ENCODE data around the gene ARPC5L. TPM values are rescaled to one million over a fixed set of nuclear protein-coding genes. Genes with fewer than 3 reads are reported as not detected.

The ARPC5L gene
- total and polyA plus RNA-seq, 2 of the 13 experiments (the other 11 are each of a cell fraction or from before 2014, with no cell fraction given), result 29.9 to 33.8 TPM

DNA sequence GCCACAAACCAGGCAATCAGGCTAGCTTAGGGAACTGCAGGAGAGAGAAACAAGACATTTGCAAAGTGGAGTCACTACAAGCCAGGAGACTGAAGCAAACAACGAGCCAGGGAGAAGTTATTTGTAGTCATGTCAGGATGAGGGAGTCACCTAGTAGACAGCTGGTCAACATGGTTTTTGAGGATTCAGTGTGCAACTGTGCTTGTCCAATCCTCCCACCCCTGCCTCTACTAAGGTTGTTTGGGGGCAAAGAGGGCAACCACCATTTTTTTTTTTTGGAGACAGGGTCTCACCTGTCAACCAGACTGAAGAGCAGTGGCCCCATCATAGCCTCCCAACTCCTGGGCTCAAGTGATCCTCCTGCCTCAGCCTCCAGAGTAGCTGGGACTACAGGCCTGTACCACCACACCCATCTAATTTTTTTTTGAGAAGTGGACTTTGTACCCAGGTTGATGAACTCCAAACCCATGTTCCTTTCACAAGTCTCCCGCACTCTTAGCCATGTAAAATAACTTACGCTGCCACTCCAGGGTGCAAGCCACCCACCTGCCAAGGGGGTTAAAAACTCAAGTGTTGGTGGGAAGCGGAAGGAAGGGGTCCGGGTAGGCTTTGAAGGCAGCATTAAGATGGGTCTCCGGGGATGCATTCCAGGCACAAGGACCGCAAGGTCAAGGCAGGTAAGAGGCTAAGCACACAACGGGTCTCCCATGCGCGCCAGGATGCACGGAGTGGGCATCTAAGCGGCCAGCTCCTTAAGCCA lies 1.2 kb upstream of the ARPC5L start (continued):
- TF ChIP-seq, protein P1, sequence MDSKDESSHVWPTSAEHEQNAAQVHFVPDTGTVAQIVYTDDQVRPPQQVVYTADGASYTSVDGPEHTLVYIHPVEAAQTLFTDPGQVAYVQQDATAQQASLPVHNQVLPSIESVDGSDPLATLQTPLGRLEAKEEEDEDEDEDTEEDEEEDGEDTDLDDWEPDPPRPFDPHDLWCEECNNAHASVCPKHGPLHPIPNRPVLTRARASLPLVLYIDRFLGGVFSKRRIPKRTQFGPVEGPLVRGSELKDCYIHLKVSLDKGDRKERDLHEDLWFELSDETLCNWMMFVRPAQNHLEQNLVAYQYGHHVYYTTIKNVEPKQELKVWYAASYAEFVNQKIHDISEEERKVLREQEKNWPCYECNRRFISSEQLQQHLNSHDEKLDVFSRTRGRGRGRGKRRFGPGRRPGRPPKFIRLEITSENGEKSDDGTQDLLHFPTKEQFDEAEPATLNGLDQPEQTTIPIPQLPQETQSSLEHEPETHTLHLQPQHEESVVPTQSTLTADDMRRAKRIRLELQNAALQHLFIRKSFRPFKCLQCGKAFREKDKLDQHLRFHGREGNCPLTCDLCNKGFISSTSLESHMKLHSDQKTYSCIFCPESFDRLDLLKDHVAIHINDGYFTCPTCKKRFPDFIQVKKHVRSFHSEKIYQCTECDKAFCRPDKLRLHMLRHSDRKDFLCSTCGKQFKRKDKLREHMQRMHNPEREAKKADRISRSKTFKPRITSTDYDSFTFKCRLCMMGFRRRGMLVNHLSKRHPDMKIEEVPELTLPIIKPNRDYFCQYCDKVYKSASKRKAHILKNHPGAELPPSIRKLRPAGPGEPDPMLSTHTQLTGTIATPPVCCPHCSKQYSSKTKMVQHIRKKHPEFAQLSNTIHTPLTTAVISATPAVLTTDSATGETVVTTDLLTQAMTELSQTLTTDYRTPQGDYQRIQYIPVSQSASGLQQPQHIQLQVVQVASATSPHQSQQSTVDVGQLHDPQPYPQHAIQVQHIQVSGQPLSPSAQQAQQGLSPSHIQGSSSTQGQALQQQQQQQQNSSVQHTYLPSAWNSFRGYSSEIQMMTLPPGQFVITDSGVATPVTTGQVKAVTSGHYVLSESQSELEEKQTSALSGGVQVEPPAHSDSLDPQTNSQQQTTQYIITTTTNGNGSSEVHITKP (CRISPR knock-in tag; IDR thresholded peaks at IDR 0.05; ENCODE audit: low read depth), result no peak
- TF ChIP-seq RFX3 (CRISPR knock-in tag; IDR thresholded peaks at IDR 0.05), result no peak
- no peak for TF ChIP-seq MIXL1 (CRISPR knock-in tag; IDR thresholded peaks at IDR 0.05)
- TF ChIP-seq, protein P2, sequence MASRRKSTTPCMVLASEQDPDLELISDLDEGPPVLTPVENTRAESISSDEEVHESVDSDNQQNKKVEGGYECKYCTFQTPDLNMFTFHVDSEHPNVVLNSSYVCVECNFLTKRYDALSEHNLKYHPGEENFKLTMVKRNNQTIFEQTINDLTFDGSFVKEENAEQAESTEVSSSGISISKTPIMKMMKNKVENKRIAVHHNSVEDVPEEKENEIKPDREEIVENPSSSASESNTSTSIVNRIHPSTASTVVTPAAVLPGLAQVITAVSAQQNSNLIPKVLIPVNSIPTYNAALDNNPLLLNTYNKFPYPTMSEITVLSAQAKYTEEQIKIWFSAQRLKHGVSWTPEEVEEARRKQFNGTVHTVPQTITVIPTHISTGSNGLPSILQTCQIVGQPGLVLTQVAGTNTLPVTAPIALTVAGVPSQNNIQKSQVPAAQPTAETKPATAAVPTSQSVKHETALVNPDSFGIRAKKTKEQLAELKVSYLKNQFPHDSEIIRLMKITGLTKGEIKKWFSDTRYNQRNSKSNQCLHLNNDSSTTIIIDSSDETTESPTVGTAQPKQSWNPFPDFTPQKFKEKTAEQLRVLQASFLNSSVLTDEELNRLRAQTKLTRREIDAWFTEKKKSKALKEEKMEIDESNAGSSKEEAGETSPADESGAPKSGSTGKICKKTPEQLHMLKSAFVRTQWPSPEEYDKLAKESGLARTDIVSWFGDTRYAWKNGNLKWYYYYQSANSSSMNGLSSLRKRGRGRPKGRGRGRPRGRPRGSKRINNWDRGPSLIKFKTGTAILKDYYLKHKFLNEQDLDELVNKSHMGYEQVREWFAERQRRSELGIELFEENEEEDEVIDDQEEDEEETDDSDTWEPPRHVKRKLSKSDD (CRISPR knock-in tag; IDR thresholded peaks at IDR 0.05; ENCODE audit: low read depth), result 0 out of 2 replicates have a peak, but pooled peaks have one; percentile 5
- no peak for TF ChIP-seq PAWR (CRISPR knock-in tag; IDR thresholded peaks at IDR 0.05; ENCODE audit: borderline replicate concordance)
- no peak for TF ChIP-seq ZFYVE20 (CRISPR knock-in tag; IDR thresholded peaks at IDR 0.05; ENCODE audit: borderline replicate concordance, low read depth)
- no peak for TF ChIP-seq GZF1 (CRISPR knock-in tag; IDR thresholded peaks at IDR 0.05)
- TF ChIP-seq ZNF761 (CRISPR knock-in tag; conservative IDR thresholded peaks at IDR 0.05), result peak; percentile 15; the same call in 1 of the 2 replicates
- no peak for TF ChIP-seq ETV5 (CRISPR knock-in tag; IDR thresholded peaks at IDR 0.05; ENCODE audit: borderline replicate concordance)
- no peak for TF ChIP-seq SPEN (CRISPR knock-in tag; IDR thresholded peaks at IDR 0.05; ENCODE audit: low read depth)
- TF ChIP-seq, protein P3, sequence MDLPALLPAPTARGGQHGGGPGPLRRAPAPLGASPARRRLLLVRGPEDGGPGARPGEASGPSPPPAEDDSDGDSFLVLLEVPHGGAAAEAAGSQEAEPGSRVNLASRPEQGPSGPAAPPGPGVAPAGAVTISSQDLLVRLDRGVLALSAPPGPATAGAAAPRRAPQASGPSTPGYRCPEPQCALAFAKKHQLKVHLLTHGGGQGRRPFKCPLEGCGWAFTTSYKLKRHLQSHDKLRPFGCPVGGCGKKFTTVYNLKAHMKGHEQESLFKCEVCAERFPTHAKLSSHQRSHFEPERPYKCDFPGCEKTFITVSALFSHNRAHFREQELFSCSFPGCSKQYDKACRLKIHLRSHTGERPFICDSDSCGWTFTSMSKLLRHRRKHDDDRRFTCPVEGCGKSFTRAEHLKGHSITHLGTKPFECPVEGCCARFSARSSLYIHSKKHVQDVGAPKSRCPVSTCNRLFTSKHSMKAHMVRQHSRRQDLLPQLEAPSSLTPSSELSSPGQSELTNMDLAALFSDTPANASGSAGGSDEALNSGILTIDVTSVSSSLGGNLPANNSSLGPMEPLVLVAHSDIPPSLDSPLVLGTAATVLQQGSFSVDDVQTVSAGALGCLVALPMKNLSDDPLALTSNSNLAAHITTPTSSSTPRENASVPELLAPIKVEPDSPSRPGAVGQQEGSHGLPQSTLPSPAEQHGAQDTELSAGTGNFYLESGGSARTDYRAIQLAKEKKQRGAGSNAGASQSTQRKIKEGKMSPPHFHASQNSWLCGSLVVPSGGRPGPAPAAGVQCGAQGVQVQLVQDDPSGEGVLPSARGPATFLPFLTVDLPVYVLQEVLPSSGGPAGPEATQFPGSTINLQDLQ (CRISPR knock-in tag; IDR thresholded peaks at IDR 0.05), result peak; percentile 4; the same call in 1 of the 2 replicates
- 0 out of 2 replicates have a peak, but pooled peaks have one; percentile 16 for TF ChIP-seq POLR2G (IDR thresholded peaks at IDR 0.05; ENCODE audit: low read depth, low read length)
- TF ChIP-seq SALL1 (CRISPR knock-in tag; IDR thresholded peaks at IDR 0.05), result no peak
- TF ChIP-seq KDM2A (CRISPR knock-in tag; IDR thresholded peaks at IDR 0.05; ENCODE audit: borderline replicate concordance, low read depth), result no peak
- TF ChIP-seq, protein P4, sequence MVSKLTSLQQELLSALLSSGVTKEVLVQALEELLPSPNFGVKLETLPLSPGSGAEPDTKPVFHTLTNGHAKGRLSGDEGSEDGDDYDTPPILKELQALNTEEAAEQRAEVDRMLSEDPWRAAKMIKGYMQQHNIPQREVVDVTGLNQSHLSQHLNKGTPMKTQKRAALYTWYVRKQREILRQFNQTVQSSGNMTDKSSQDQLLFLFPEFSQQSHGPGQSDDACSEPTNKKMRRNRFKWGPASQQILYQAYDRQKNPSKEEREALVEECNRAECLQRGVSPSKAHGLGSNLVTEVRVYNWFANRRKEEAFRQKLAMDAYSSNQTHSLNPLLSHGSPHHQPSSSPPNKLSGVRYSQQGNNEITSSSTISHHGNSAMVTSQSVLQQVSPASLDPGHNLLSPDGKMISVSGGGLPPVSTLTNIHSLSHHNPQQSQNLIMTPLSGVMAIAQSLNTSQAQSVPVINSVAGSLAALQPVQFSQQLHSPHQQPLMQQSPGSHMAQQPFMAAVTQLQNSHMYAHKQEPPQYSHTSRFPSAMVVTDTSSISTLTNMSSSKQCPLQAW (CRISPR knock-in tag; IDR thresholded peaks at IDR 0.05), result no peak
- no peak for TF ChIP-seq SIX4 (CRISPR knock-in tag; IDR thresholded peaks at IDR 0.05)
- TF ChIP-seq SIN3A (IDR thresholded peaks at IDR 0.05; ENCODE audit: borderline replicate concordance, low read depth, low read length), result peak; percentile 25; the same call in 1 of the 2 replicates
- TF ChIP-seq TEAD3 (CRISPR knock-in tag; optimal IDR thresholded peaks at IDR 0.05; ENCODE audit: borderline replicate concordance), result peak; percentile 11
